Mesenchymal stem cell (in vitro differentiated cells and primary cell): ENCODE data around the gene TENM4.

ENCODE experiments used
- DNase-seq: peaks from one replicate; pipeline ENCODE4 v3.0.0-alpha.2; 2013
- H2AFZ ChIP-seq: one replicate; pipeline ENCODE4 v1.6.1; 2013; ENCODE audit warnings: low read depth, mild to moderate bottlenecking, control low read depth, inconsistent platforms, low read length, moderate library complexity
- H2AK5ac ChIP-seq: 2 replicates; pipeline ENCODE4 v1.6.1; 2013; ENCODE audit warnings: low read length, moderate library complexity, mild to moderate bottlenecking, inconsistent platforms; ENCODE audit not compliant: severe bottlenecking
- H2BK120ac ChIP-seq: one replicate; pipeline ENCODE4 v1.6.1; 2013; ENCODE audit warnings: low read depth, mild to moderate bottlenecking, inconsistent platforms, low read length, moderate library complexity
- H2BK12ac ChIP-seq, 2 experiments: one replicate each; pipeline ENCODE4 v1.6.1; 2013; ENCODE audit warnings: inconsistent platforms in 2 of 2, low read length in 2 of 2, mild to moderate bottlenecking in 2 of 2, moderate library complexity in 2 of 2, control low read depth in 1 of 2
- H2BK15ac ChIP-seq: one replicate; pipeline ENCODE4 v1.6.1; 2013; ENCODE audit warnings: mild to moderate bottlenecking, low read depth, inconsistent platforms; ENCODE audit not compliant: poor library complexity, severe bottlenecking
- H2BK5ac ChIP-seq: 2 replicates; pipeline ENCODE4 v1.6.1; 2013; ENCODE audit warnings: low read depth, mild to moderate bottlenecking, low read length, control low read depth, inconsistent platforms; ENCODE audit not compliant: poor library complexity, severe bottlenecking
- H3K14ac ChIP-seq, 2 experiments: one replicate each; pipeline ENCODE4 v1.6.1; 2013; ENCODE audit warnings: inconsistent platforms in 2 of 2, low read length in 2 of 2, control low read depth in 1 of 2, mild to moderate bottlenecking in 1 of 2, moderate library complexity in 1 of 2
- H3K18ac ChIP-seq, 2 experiments: one replicate each; pipeline ENCODE4 v1.6.1; 2013; ENCODE audit warnings: inconsistent platforms in 2 of 2, low read length in 2 of 2, control low read depth in 1 of 2, low read depth in 1 of 2, mild to moderate bottlenecking in 1 of 2
- H3K23ac ChIP-seq, 2 experiments: one replicate each; pipeline ENCODE4 v1.6.1; 2013; ENCODE audit warnings: inconsistent platforms in 2 of 2, low read length in 2 of 2, mild to moderate bottlenecking in 2 of 2, moderate library complexity in 2 of 2, control low read depth in 1 of 2
- H3K27ac ChIP-seq: 2 replicates; pipeline ENCODE4 v1.5.1; 2013; ENCODE audit warnings: mild to moderate bottlenecking, moderate library complexity, low read length, control low read depth, inconsistent platforms; ENCODE audit not compliant: poor library complexity, severe bottlenecking
- H3K27me3 ChIP-seq, 2 experiments: 2 replicates each; pipeline versions ENCODE4 v1.6.1 to v1.7.0; 2013; ENCODE audit warnings: low read length in 2 of 2, mild to moderate bottlenecking in 2 of 2, moderate library complexity in 2 of 2, control low read depth in 1 of 2, inconsistent platforms in 1 of 2; ENCODE audit not compliant: control insufficient read depth in 1 of 2, insufficient read depth in 1 of 2
- H3K36me3 ChIP-seq, 2 experiments: 2 replicates each; pipeline versions ENCODE4 v1.6.1 to v1.7.0; 2013; ENCODE audit warnings: low read length in 2 of 2, control low read depth in 1 of 2, inconsistent platforms in 1 of 2, low read depth in 1 of 2, mild to moderate bottlenecking in 1 of 2; ENCODE audit not compliant: insufficient read depth in 2 of 2, control insufficient read depth in 1 of 2
- H3K4ac ChIP-seq, 2 experiments: one replicate each; pipeline ENCODE4 v1.6.1; 2013; ENCODE audit warnings: inconsistent platforms in 2 of 2, low read length in 2 of 2, mild to moderate bottlenecking in 2 of 2, moderate library complexity in 2 of 2, control low read depth in 1 of 2, low read depth in 1 of 2
- H3K4me1 ChIP-seq: 2 replicates; pipeline ENCODE4 v1.6.1; 2013; ENCODE audit warnings: low read depth, low read length, control low read depth; ENCODE audit not compliant: control insufficient read depth, insufficient read depth
- H3K4me2 ChIP-seq: 2 replicates; pipeline ENCODE4 v1.6.1; 2013; ENCODE audit warnings: low read length, mild to moderate bottlenecking, inconsistent platforms; ENCODE audit not compliant: poor library complexity, severe bottlenecking
- H3K4me3 ChIP-seq, 2 experiments: 2 replicates each; pipeline versions ENCODE4 v1.5.1 to v1.7.0; 2013; ENCODE audit warnings: low read length in 2 of 2, mild to moderate bottlenecking in 2 of 2, control low read depth in 1 of 2, low read depth in 1 of 2; ENCODE audit not compliant: insufficient read depth in 1 of 2
- H3K79me1 ChIP-seq: replicated peaks from 2 replicates; pipeline ENCODE4 v1.6.1; 2013; ENCODE audit warnings: mild to moderate bottlenecking, control low read depth, low read length, inconsistent platforms; ENCODE audit not compliant: poor library complexity, severe bottlenecking
- H3K9ac ChIP-seq: 2 replicates; pipeline ENCODE4 v1.7.0; 2013; ENCODE audit warnings: mild to moderate bottlenecking, low read length, moderate library complexity
- H3K9me3 ChIP-seq: 2 replicates; pipeline ENCODE4 v1.7.0; 2013; ENCODE audit warnings: mild to moderate bottlenecking, low read length; ENCODE audit not compliant: control insufficient read depth
- H4K8ac ChIP-seq: one replicate; pipeline ENCODE4 v1.6.1; 2013; ENCODE audit warnings: inconsistent platforms, mild to moderate bottlenecking, low read length, moderate library complexity
- H4K91ac ChIP-seq: one replicate; pipeline ENCODE4 v1.6.1; 2013; ENCODE audit warnings: mild to moderate bottlenecking, low read length, inconsistent platforms
- WGBS: methylation state at CpG from one replicate; pipeline ENCODE4 v1.1.7; 2013; ENCODE audit warnings: mixed read lengths; 5-methylcytosine and 5-hydroxymethylcytosine counted together

The TENM4 gene

GRCh38 chr11:78656327-78656726, 784.5 kb downstream of the TENM4 start:
- H3K14ac ChIP-seq, result no peak overlapping the region
- DNase-seq, result no peak
- no peak overlapping the region for H3K4me3 ChIP-seq
- H3K36me3 ChIP-seq, result peaks cover 6 to 32% of the 10 kb centered on the region in 2 experiments
- H3K79me1 ChIP-seq, result no peaks in the 10 kb centered on the region
- no peak overlapping the region for H2BK12ac ChIP-seq
- no peak overlapping the region for H2BK120ac ChIP-seq
- H2BK5ac ChIP-seq, result no peak overlapping the region
- H3K18ac ChIP-seq, result no peak overlapping the region
- no peak overlapping the region for H3K4me2 ChIP-seq
- no peaks in the 10 kb centered on the region for H3K9me3 ChIP-seq
- H3K27me3 ChIP-seq, result peaks cover 0 to 9% of the 10 kb centered on the region in 2 experiments
- H4K91ac ChIP-seq, result no peak overlapping the region
- no peak overlapping the region for H3K23ac ChIP-seq
- H3K9ac ChIP-seq, result no peak overlapping the region
- no peak overlapping the region for H3K27ac ChIP-seq
- WGBS, result 100% methylated on average over 2 of the region's 4 CpGs
- H4K8ac ChIP-seq, result no peak overlapping the region
- H3K4ac ChIP-seq, result no peak overlapping the region
- no peak overlapping the region for H2AFZ ChIP-seq
- no peak overlapping the region for H2AK5ac ChIP-seq
- H2BK15ac ChIP-seq, result no peak overlapping the region
- peaks cover 7% of the 10 kb centered on the region for H3K4me1 ChIP-seq

- Histone ChIP-seq H3K9me3 (no peaks in the 10 kb centered on the region), H2BK15ac (no peak overlapping the region), H4K8ac (no peak overlapping the region), H4K91ac (no peak overlapping the region), H3K14ac (no peak overlapping the region), H3K4me1 (peaks cover 6% of the 10 kb centered on the region), H2BK12ac (no peak overlapping the region), H3K23ac (no peak overlapping the region), H3K79me1 (no peaks in the 10 kb centered on the region), H3K4me2 (no peak overlapping the region), H2BK120ac (no peak overlapping the region), H2AK5ac (no peak overlapping the region), H2BK5ac (peak overlapping the region; percentile 19), H3K36me3 (peaks cover 6 to 24% of the 10 kb centered on the region in 2 experiments), H3K27me3 (peaks cover 0 to 6% of the 10 kb centered on the region in 2 experiments), H3K27ac (no peak overlapping the region), H3K9ac (no peak overlapping the region), H3K4me3 (no peak overlapping the region), H3K18ac (no peak overlapping the region), H2AFZ (no peak overlapping the region), H3K4ac (no peak overlapping the region)
- DNase-seq, result no peak
- 93% methylated on average over 5 of the region's 5 CpGs for WGBS
Measured at GRCh38 chr11:78655561-78655960, 785.3 kb downstream of the TENM4 start.

GRCh38 chr11:78654866-78655265, 786.0 kb downstream of the TENM4 start:
- no peak for DNase-seq
- H4K91ac ChIP-seq, result no peak overlapping the region

GRCh38 chr11:78654071-78654470, 786.8 kb downstream of the TENM4 start:
- no peak overlapping the region for H3K4me2 ChIP-seq
- H3K23ac ChIP-seq, result no peak overlapping the region
- peaks cover 2% of the 10 kb centered on the region for H3K4me1 ChIP-seq
- H2BK12ac ChIP-seq, result no peak overlapping the region
- H2BK120ac ChIP-seq, result no peak overlapping the region
- no peak overlapping the region for H3K27ac ChIP-seq
- no peak overlapping the region for H2AFZ ChIP-seq
- H3K36me3 ChIP-seq, result peaks cover 6 to 14% of the 10 kb centered on the region in 2 experiments
- H2AK5ac ChIP-seq, result no peak overlapping the region
- H2BK5ac ChIP-seq, result no peak overlapping the region
- whole genome bisulfite sequencing, result 58% methylated on average over 3 of the region's 3 CpGs
- no peak overlapping the region for H3K14ac ChIP-seq
- no peak overlapping the region for H3K9ac ChIP-seq
- no peak overlapping the region for H4K91ac ChIP-seq
- H3K79me1 ChIP-seq, result no peaks in the 10 kb centered on the region
- H3K18ac ChIP-seq, result no peak overlapping the region
- no peak overlapping the region for H3K4me3 ChIP-seq
- no peaks in the 10 kb centered on the region for H3K9me3 ChIP-seq
- H4K8ac ChIP-seq, result no peak overlapping the region
- H2BK15ac ChIP-seq, result no peak overlapping the region
- H3K27me3 ChIP-seq, result peaks cover 0 to 12% of the 10 kb centered on the region in 2 experiments
- no peak for DNase-seq
- H3K4ac ChIP-seq, result no peak overlapping the region

More at GRCh38 chr11:78654866-78655265, 786.0 kb downstream of the TENM4 start:
- Histone ChIP-seq H3K79me1 (no peaks in the 10 kb centered on the region), H2BK5ac (no peak overlapping the region), H2BK120ac (no peak overlapping the region), H3K9ac (no peak overlapping the region), H2BK15ac (no peak overlapping the region), H2BK12ac (no peak overlapping the region), H3K14ac (no peak overlapping the region), H2AFZ (no peak overlapping the region), H3K23ac (no peak overlapping the region), H3K4ac (no peak overlapping the region), H3K4me2 (no peak overlapping the region), H3K27ac (no peak overlapping the region), H3K4me1 (peaks cover 2% of the 10 kb centered on the region), H3K9me3 (no peaks in the 10 kb centered on the region), H3K36me3 (peaks cover 6 to 20% of the 10 kb centered on the region in 2 experiments), H3K4me3 (no peak overlapping the region), H2AK5ac (no peak overlapping the region), H3K18ac (no peak overlapping the region), H3K27me3 (peaks cover 0 to 6% of the 10 kb centered on the region in 2 experiments), H4K8ac (no peak overlapping the region)
- 81% methylated on average over 4 of the region's 5 CpGs for WGBS
